Adipose tissue (tissue), 3 donors: ENCODE measurements around the gene HECW1. TPM values are rescaled to one million over a fixed set of nuclear protein-coding genes. Genes with fewer than 3 reads are reported as not detected.
"Not testable (repeated sequence)": the region's sequence is repeated elsewhere in the genome, so short reads cannot be mapped to it uniquely, and the experiment has no call there.

Experiments
- H3K27ac ChIP-seq: one replicate; pipeline ENCODE4 v1.5.1; 2013; ENCODE audit warnings: low read depth, low read length
- WGBS, 3 donors: extraction: QIAGEN DNeasy Blood & Tissue Kit; methylation state at CpG; one replicate each; pipeline ENCODE4 v1.1.7; 2013; 5-methylcytosine and 5-hydroxymethylcytosine counted together
- polyA plus RNA-seq, 3 donors: library from polyadenylated mRNA; stranded (reverse); fragments of 200-250 nt; gene quantifications; one replicate each; pipeline ENCODE4 v1.2.3, GENCODE V29; 2013
- donor health status: healthy with polysubstance abuse.
- donor health status: Bipolar disorder and iron deficiency.
- donor health status: healthy.

HECW1 gene
- polyA plus RNA-seq, 3 donors = 0.12 to 0.22 TPM; not detected in 1

DNA sequence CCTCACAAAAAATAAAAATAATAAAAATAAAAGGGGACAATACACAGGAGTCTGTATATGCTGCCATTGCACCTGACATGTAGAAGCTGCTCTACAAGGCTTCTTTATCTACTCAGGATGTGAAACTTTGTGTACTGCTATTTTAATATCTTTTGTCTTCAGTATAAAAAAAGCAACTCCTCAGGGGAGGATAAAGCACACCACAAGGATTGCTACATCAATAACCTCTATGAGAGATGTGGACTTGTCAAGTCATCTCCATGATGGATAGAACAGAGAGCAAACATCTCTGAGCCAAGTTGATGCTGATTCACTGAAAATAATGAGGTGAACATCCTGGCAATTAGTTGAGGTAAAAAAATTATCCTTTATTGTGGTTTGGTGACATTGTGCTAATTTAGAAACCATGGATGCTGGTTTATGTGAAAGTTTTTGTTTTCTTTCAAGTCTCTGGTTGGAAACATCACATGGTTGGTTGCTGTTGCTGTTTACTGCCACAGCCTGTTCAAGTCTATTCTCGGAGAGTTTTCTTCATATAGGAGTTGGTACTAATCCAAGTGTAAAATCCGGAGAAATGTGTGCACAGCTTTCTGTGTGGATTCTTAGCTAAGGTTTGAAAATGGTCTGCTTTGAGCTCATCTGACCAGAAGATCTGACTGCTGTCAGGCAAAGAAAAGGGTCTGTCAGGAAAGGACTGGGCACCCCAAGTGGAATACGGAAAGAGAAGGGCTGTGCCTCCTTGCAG lies 1.5 kb upstream of the HECW1 start:
- WGBS, 3 donors = 30 to 45% (median 39%) methylated on average over 3 of the region's 3 CpGs
- no peak overlapping the region for H3K27ac ChIP-seq

- H3K27ac ChIP-seq = no peak overlapping the region
- WGBS, 3 donors = 13 to 24% (median 18%) methylated on average over 17 of the region's 17 CpGs
Observed at GRCh38 chr7:43111630-43112458, 603 bp upstream of the HECW1 start.

GRCh38 chr7:43112941-43113621 lies 634 bp downstream of the HECW1 start:
- WGBS, 3 donors = 0 to 1% (median 1%) methylated on average over 56 to 64 of the region's 64 CpGs
- H3K27ac ChIP-seq = no peak overlapping the region

DNA sequence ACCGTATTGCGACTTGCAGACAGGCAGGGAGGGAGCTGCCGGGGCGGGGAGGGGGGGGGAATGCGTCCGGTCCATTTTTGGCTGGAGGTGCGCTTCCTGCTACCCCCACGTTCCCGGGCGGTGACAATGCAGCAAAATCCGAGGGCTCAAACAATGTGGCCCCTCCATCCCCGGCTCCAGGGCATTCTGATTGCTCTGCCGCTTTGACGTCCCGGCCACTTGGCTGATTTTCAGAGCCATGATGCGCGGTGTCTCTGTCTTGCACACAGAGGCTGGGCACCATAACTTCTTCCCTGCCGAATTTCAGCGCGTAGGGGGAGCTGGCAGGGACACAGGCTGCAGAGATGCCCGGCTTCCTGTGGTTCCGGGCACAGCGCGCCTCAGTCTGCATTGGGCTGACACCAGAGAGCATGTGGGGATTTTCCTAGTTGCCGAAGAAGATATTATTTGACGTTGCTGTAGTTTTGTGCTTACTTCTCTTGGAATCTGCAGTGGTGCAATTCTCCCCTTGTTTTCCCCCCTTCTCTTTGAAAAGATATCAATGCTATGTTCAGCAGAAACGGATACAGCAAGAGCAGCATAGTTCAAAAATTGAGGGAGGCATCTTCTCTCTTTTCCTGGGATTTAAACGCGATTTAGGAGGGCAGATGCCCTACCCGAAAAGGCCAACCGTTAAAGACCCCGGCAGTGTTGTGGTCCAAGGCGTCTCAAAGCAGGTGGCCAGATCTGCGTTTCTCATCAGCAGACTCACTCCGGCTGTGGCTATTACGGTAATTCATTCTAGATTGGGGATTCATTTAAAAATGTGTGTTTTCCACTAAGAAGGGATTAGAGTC lies 1.4 kb downstream of the HECW1 start:
- no peak overlapping the region for H3K27ac ChIP-seq
- 5 to 9% (median 8%) methylated on average over 36 of the region's 36 CpGs for WGBS, 3 donors

DNA sequence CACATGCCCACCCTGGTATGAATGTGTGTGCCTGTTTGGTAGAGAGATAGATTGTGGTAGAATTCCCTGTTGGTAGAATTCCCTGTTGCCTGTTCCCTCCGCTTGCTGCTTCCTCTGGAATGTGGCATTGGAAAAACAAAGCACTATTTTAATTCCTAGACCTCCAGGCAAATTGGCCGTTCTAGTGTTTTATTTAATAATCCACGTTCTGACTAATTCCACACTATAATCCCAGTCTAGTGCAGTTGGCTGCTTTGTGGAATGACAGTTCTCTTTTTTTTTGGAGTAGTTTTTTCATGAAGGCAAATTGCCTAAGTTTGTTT lies 2.0 kb downstream of the HECW1 start:
- H3K27ac ChIP-seq = no peak overlapping the region
- WGBS, 3 donors = 12 to 37% (median 21%) methylated on average over 3 of the region's 3 CpGs

GRCh38 chr7:43116451-43116850 lies 4.0 kb downstream of the HECW1 start:
- H3K27ac ChIP-seq = no peak overlapping the region
- 57 to 78% (median 72%) methylated on average over 2 of the region's 2 CpGs for WGBS, 3 donors

- 48 to 54% (median 52%) methylated on average over 1 of the region's 1 CpG for WGBS, 3 donors
- no peak overlapping the region for H3K27ac ChIP-seq
Observed at GRCh38 chr7:43117095-43117494, 4.6 kb downstream of the HECW1 start.

- H3K27ac ChIP-seq = no peak overlapping the region
- 86 to 93% (median 91%) methylated on average over 4 of the region's 4 CpGs for WGBS, 3 donors
Observed at GRCh38 chr7:43117861-43118260, 5.4 kb downstream of the HECW1 start.

- no peak overlapping the region for H3K27ac ChIP-seq
- 72 to 77% (median 74%) methylated on average over 4 of the region's 4 CpGs for WGBS, 3 donors
Observed at GRCh38 chr7:43118313-43118712, 5.9 kb downstream of the HECW1 start.

DNA sequence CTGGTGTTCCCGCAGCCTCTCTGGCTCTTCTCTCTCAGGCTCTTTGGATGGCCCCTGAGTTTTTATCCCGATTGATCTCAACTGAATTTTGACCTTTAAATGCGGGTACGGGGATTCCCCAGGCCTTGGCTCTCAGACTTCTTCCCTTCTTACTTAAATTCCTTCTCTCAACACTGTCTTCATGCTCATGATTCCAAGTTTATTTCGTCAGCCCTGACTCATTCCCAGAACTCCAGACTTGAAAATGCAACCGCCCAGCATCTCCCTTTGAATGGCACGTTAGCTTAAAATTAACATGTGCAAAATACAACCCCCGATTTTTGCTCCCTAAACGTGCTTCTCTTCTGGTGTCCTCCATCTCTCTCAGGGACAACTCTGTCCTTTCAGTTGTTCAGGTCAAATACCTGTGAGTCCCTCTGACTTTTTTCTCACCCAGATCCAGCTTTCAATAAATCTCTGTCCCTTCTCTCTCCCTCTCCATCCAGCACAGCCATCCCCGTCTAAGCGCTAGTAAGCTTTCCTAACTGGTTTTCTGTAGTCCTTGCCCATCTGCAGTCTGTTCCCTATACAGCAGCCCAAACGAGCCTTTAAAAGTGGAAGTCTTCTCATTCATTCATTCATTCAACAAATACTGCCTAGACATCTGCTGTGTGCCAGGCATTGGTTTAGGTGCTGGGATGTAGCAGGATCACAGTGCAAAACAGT lies 7.1 kb downstream of the HECW1 start:
- H3K27ac ChIP-seq = no peak overlapping the region
- 41 to 51% (median 50%) methylated on average over 12 of the region's 12 CpGs for WGBS, 3 donors

DNA sequence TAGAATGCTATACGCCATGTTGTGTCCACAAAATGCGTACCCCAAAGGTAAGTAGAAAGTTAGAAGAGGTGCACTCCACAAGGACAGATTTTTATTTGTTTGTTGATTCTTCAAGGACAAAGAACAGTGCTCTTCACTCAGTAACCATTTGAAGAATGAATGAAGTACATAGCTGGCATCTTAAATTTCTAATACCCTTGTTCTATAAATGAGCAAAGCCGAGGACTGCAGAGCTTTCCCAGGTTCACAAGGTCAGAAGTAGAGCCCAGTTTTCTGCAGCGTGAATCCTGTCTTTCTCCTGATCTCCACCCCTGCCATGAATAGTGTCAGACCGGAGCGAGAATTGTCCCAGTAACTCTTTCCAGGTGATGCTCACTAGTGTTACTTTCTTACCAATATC lies 9.5 kb downstream of the HECW1 start:
- no peak overlapping the region for H3K27ac ChIP-seq
- WGBS, 3 donors = 83 to 88% (median 86%) methylated on average over 6 of the region's 6 CpGs

- H3K27ac ChIP-seq = no peak overlapping the region
- 46 to 67% (median 66%) methylated on average over 1 of the region's 1 CpG for WGBS, 3 donors
Observed at GRCh38 chr7:43123457-43123856, 11.0 kb downstream of the HECW1 start.

GRCh38 chr7:43124388-43124787 lies 11.9 kb downstream of the HECW1 start:
- H3K27ac ChIP-seq = no peak overlapping the region
- WGBS, 3 donors = 59 to 84% (median 68%) methylated on average over 3 of the region's 3 CpGs

- 79 to 90% (median 90%) methylated on average over 3 of the region's 3 CpGs for WGBS, 3 donors
Observed at GRCh38 chr7:43130347-43130746, 17.9 kb downstream of the HECW1 start.

GRCh38 chr7:43135129-43135528 lies 22.7 kb downstream of the HECW1 start:
- no peak overlapping the region for H3K27ac ChIP-seq
- WGBS, 3 donors = 64 to 80% (median 72%) methylated on average over 1 of the region's 1 CpG

More at GRCh38 chr7:43130347-43130746, 17.9 kb downstream of the HECW1 start:
- H3K27ac ChIP-seq = no peak overlapping the region

GRCh38 chr7:43136064-43136463 lies 23.6 kb downstream of the HECW1 start:
- WGBS, 3 donors = 59 to 76% (median 62%) methylated on average over 2 of the region's 2 CpGs

DNA sequence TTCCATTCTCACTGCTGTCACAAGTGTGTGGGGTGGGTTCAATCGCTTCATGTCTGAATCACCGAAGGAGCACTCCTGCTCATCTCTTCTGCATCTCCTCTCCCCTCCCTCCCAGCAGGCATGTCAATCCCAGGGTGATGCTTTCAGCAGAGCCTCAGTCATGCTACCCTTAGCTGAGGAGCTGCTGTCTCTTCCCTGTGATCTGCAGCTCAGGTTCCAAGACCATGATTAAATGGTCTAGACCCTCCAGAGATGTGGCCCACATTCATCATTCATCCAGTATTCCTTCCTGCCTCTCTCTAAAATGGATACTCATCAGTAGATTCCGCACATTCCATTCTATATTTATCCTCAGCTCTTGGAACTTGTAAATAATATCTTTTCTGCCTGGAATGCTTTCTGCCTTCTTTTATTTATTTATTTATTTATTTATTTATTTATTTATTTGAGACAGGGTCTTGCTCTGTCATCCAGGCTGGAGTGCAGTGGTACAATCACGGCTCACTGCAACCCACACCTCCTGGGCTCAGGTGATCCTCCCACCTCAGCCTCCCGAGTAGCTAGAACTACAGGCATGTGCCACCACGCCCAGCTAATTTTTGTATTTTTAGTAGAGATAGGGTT lies 24.8 kb downstream of the HECW1 start:
- not testable (repeated sequence) for H3K27ac ChIP-seq
- WGBS, 3 donors = 78 to 84% (median 83%) methylated on average over 6 of the region's 6 CpGs

More at GRCh38 chr7:43136064-43136463, 23.6 kb downstream of the HECW1 start:
- H3K27ac ChIP-seq = no peak overlapping the region
